ENCODE measurements around the gene SOX5. TPM values are rescaled to one million over a fixed set of nuclear protein-coding genes. Genes with fewer than 3 reads are reported as not detected.
"Not testable (repeated sequence)": the region's sequence is repeated elsewhere in the genome, so short reads cannot be mapped to it uniquely, and the experiment has no call there.

The SOX5 gene
- total and polyA plus RNA-seq, 12 donors = 0.47 to 10.4 (median 1.9) TPM

DNA sequence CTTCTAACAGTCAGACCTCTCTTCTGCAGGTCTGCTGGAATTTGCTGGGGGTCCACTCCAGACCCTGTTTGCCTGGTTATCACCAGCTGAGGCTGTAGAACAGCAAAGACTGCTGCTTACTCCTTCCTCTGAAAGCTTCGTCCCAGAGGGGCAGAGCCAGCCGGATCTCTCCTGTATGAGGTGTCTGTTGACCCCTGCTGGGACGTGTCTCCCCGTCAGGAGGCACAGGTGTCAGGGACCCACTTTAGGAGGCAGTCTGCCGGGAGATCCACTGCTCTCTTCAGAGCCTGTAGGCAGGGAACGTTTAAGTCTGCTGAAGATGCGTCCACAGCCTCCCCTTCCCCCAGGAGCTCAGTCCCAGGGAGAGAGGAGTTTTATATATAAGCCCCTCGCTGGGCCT is 125.1 kb downstream of the SOX5 start:
- intact Hi-C loops (cut with DNase I) = no loop called here
- H3K4me3 ChIP-seq = no peak overlapping the region
- WGBS, 4 donors = 67 to 87% (median 84%) methylated on average over 1 to 8 of the region's 8 CpGs

DNA sequence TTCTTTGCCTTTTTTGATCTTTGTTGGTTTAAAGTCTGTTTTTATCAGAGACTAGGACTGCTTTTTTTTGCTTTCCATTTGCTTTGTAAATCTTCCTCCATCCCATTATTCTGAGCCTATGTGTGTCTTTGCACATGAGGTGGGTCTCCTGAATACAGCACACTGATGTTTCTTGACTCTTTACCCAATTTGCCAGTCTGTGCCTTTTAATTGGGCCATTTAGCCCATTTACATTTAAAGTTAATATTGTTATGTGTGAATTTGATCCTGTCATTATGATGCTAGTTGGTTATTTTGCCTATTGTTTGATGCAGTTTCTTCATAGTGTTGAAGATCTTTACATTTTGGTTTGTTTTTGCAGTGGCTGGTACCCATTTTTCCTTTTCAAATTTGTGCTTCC is 126.6 kb downstream of the SOX5 start:
- H3K36me3 ChIP-seq (replicated peaks in 1 of 2); H3K4me1 ChIP-seq (replicated peaks in 1 of 2); DNase-seq; H3K9me3 ChIP-seq (replicated peaks in 1 of 3); H3K27ac ChIP-seq; H3K4me3 ChIP-seq; intact Hi-C loops (cut with DNase I); H3K27me3 ChIP-seq: not testable (repeated sequence)

More for the DNA sequence above, 125.1 kb downstream of the SOX5 start:
- TF ChIP-seq CTCF (IDR thresholded peaks at IDR 0.05) = no peak
- TF ChIP-seq POLR2A (IDR thresholded peaks at IDR 0.05) = no peak
- Histone ChIP-seq H3K9me3 (replicated peaks in 1 of 3) (no peaks in the 10 kb centered on the region), H3K27ac (no peak overlapping the region), H3K4me1 (replicated peaks in 1 of 2) (no peaks in the 10 kb centered on the region), H3K36me3 (replicated peaks in 1 of 2) (no peaks in the 10 kb centered on the region), H3K27me3 (no peaks in the 10 kb centered on the region)
- no peak for DNase-seq

- Histone ChIP-seq H3K36me3 (replicated peaks in 1 of 2) (no peaks in the 10 kb centered on the region), H3K4me3 (no peak overlapping the region), H3K9me3 (replicated peaks in 1 of 3) (no peaks in the 10 kb centered on the region), H3K27me3 (no peaks in the 10 kb centered on the region), H3K4me1 (replicated peaks in 1 of 2) (no peaks in the 10 kb centered on the region), H3K27ac (no peak overlapping the region)
- intact Hi-C loops (cut with DNase I) = no loop called here
- TF ChIP-seq CTCF (IDR thresholded peaks at IDR 0.05) (no peak), POLR2A (IDR thresholded peaks at IDR 0.05) (no peak)
- 85 to 99% (median 89%) methylated on average over 2 of the region's 2 CpGs for whole genome bisulfite sequencing, 4 donors
- no peak for DNase-seq
Measured at GRCh38 chr12:23817345-23817744, 132.1 kb downstream of the SOX5 start.

DNA sequence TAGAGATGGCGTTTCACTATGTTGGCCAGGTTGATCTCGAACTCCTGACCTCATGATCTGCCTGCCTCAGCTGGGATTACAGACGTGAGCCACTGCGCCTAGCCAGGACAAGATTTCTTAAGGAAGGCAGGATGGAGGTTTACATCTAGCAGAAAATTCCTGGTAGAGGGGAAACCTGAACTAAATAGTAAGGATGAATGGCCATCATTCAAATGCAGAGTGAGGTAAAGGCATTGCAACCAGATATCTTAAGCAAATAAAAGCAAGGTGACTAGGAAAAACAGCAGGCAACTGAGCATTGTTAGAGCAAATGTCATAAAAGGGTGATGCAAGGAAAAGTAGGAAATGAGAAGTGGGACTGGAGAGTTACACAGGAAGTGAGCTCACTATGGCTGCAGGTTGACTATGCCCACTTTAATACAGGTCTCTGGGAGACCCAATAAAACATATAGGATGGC is 133.0 kb downstream of the SOX5 start:
- no peaks in the 10 kb centered on the region for H3K27me3 ChIP-seq
- no peaks in the 10 kb centered on the region for H3K36me3 ChIP-seq (replicated peaks in 1 of 2)
- DNase-seq = no peak
- no peak overlapping the region for H3K27ac ChIP-seq
- no peaks in the 10 kb centered on the region for H3K4me1 ChIP-seq (replicated peaks in 1 of 2)
- TF ChIP-seq POLR2A (IDR thresholded peaks at IDR 0.05) (no peak), CTCF (IDR thresholded peaks at IDR 0.05) (no peak)
- peaks cover 0 to 4% (median 0%) of the 10 kb centered on the region in 3 donors for H3K9me3 ChIP-seq (replicated peaks in 1 of 3)
- intact Hi-C loops (cut with DNase I) = no loop called here
- H3K4me3 ChIP-seq = no peak overlapping the region
- 84 to 90% (median 87%) methylated on average over 4 of the region's 4 CpGs for WGBS, 4 donors

DNA sequence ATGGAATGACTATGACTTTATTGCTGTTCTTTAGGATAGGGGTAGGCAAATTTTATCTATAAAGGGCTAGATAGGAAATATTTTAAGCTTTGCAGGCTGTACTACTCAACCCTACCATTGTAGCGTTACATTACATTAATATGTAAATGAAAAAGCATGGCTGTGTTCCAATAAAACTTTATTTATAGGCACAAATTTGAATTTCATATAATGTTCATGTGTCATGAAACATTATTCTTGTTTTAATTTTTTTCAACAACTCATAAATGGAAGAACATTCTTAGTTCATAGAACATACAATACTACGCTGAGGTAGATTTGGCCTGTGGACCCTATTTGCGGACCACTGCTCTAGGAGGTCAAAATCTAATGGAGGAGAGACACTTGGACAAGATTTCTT is 133.7 kb downstream of the SOX5 start:
- intact Hi-C loops (cut with DNase I) = no loop called here
- H3K36me3 ChIP-seq (replicated peaks in 1 of 2) = no peaks in the 10 kb centered on the region
- no peak overlapping the region for H3K4me3 ChIP-seq
- no peaks in the 10 kb centered on the region for H3K4me1 ChIP-seq (replicated peaks in 1 of 2)
- H3K27ac ChIP-seq = no peak overlapping the region
- no peak for TF ChIP-seq CTCF (IDR thresholded peaks at IDR 0.05)
- no peak for TF ChIP-seq POLR2A (IDR thresholded peaks at IDR 0.05)
- 90 to 97% (median 93%) methylated on average over 3 of the region's 3 CpGs for WGBS, 4 donors
- H3K9me3 ChIP-seq (replicated peaks in 1 of 3) = peaks cover 0 to 4% (median 0%) of the 10 kb centered on the region in 3 donors
- no peaks in the 10 kb centered on the region for H3K27me3 ChIP-seq
- no peak for DNase-seq

All from adrenal gland (tissue), 12 donors.